ENCODE data around the gene TMEM179B.

Gene TMEM179B

GRCh38 chr11:62786318-62787004 is 741 bp upstream of the TMEM179B start:
- H3K4me3 ChIP-seq (ENCODE audit: low read length), result peak overlapping the region; percentile 97
- peak; percentile 63 for DNase-seq (ENCODE audit: low read depth, low spot score)

GRCh38 chr11:62788991-62789390 is 1.8 kb downstream of the TMEM179B start:
- no peak for DNase-seq (ENCODE audit: low read depth, low spot score)
- no peak overlapping the region; the same call in 1 of the 2 replicates for H3K4me3 ChIP-seq (ENCODE audit: low read length)

- DNase-seq (ENCODE audit: low read depth, low spot score), result no peak
- no peak overlapping the region for H3K4me3 ChIP-seq (ENCODE audit: low read length)
Measured at GRCh38 chr11:62789576-62789975, 2.4 kb downstream of the TMEM179B start.

- DNase-seq (ENCODE audit: low read depth, low spot score), result peak; percentile 63
- peak within 1 kb of the TSS; percentile 90 for H3K4me3 ChIP-seq (ENCODE audit: low read length)
Measured at GRCh38 chr11:62791501-62792201, 4.4 kb downstream of the TMEM179B start, which contains the start of gene TMEM223. TSS of gene TMEM223 (minus strand) at chr11:62792006. CDS start at chr11:62791994, 12 bp downstream.

GRCh38 chr11:62792202-62792575 is 5.0 kb downstream of the TMEM179B start:
- peak overlapping the region; percentile 90 for H3K4me3 ChIP-seq (ENCODE audit: low read length)
- no peak for DNase-seq (ENCODE audit: low read depth, low spot score)

GRCh38 chr11:62794201-62794775 is 7.1 kb downstream of the TMEM179B start:
- no peak for DNase-seq (ENCODE audit: low read depth, low spot score)
- no peak overlapping the region for H3K4me3 ChIP-seq (ENCODE audit: low read length)

- DNase-seq (ENCODE audit: low read depth, low spot score), result no peak
- no peak overlapping the region for H3K4me3 ChIP-seq (ENCODE audit: low read length)
Measured at GRCh38 chr11:62796281-62796680, 9.1 kb downstream of the TMEM179B start.

- no peak for DNase-seq (ENCODE audit: low read depth, low spot score)
- no peak overlapping the region for H3K4me3 ChIP-seq (ENCODE audit: low read length)
Measured at GRCh38 chr11:62799486-62799885, 12.3 kb downstream of the TMEM179B start.

GRCh38 chr11:62801071-62801470 is 13.9 kb downstream of the TMEM179B start:
- no peak for DNase-seq (ENCODE audit: low read depth, low spot score)
- H3K4me3 ChIP-seq (ENCODE audit: low read length), result no peak overlapping the region

- peak overlapping the region; percentile 94 for H3K4me3 ChIP-seq (ENCODE audit: low read length)
- DNase-seq (ENCODE audit: low read depth, low spot score), result no peak
Measured at GRCh38 chr11:62804310-62805075, 17.3 kb downstream of the TMEM179B start.

GRCh38 chr11:62805076-62805892 is 18.1 kb downstream of the TMEM179B start, which contains the start of gene NXF1:
TSS of gene NXF1 (minus strand) at chr11:62805440. CDS start at chr11:62805356, 84 bp downstream.
- peak within 1 kb of the TSS; percentile 94 for H3K4me3 ChIP-seq (ENCODE audit: low read length)
- DNase-seq (ENCODE audit: low read depth, low spot score), result peak; percentile 89

- DNase-seq (ENCODE audit: low read depth, low spot score), result no peak
- H3K4me3 ChIP-seq (ENCODE audit: low read length), result peak overlapping the region; percentile 94
Measured at GRCh38 chr11:62805961-62806441, 18.8 kb downstream of the TMEM179B start.

GRCh38 chr11:62806611-62807121 is 19.5 kb downstream of the TMEM179B start:
- DNase-seq (ENCODE audit: low read depth, low spot score), result no peak
- H3K4me3 ChIP-seq (ENCODE audit: low read length), result no peak overlapping the region

- H3K4me3 ChIP-seq (ENCODE audit: low read length), result no peak overlapping the region
- no peak for DNase-seq (ENCODE audit: low read depth, low spot score)
Measured at GRCh38 chr11:62810748-62811147, 23.5 kb downstream of the TMEM179B start.

GRCh38 chr11:62811659-62812058 is 24.5 kb downstream of the TMEM179B start:
- no peak for DNase-seq (ENCODE audit: low read depth, low spot score)
- no peak overlapping the region for H3K4me3 ChIP-seq (ENCODE audit: low read length)

- DNase-seq (ENCODE audit: low read depth, low spot score), result no peak
- no peak overlapping the region for H3K4me3 ChIP-seq (ENCODE audit: low read length)
Measured at GRCh38 chr11:62816557-62816956, 29.4 kb downstream of the TMEM179B start.

- no peak for DNase-seq (ENCODE audit: low read depth, low spot score)
- H3K4me3 ChIP-seq (ENCODE audit: low read length), result no peak overlapping the region
Measured at GRCh38 chr11:62817129-62817528, 29.9 kb downstream of the TMEM179B start.

- no peak for DNase-seq (ENCODE audit: low read depth, low spot score)
- no peak overlapping the region for H3K4me3 ChIP-seq (ENCODE audit: low read length)
Measured at GRCh38 chr11:62823677-62824076, 36.5 kb downstream of the TMEM179B start.

Data from Jurkat, Clone E6-1 (cell line).